Cardiac muscle cell (in vitro differentiated cells and primary cell): Measurements from ENCODE around the gene SANBR. TPM values are rescaled to one million over a fixed set of nuclear protein-coding genes. Genes with fewer than 3 reads are reported as not detected.

ENCODE experiments used
- DNase-seq, 2 donors: peaks; one replicate each; pipeline versions ENCODE4 v3.0.0 to v3.0.0-alpha.2; 2010 to 2017; ENCODE audit warnings: low read depth in 1 of 2, low spot score in 1 of 2
- H3K27ac ChIP-seq: fragments of 200-600 bp; sonication (generic); 2 replicates; pipeline ENCODE4 v1.5.1; 2016
- H3K27me3 ChIP-seq: fragments of 200-600 bp; sonication (generic); 2 replicates; pipeline ENCODE4 v1.6.0; 2016; ENCODE audit warnings: control low read depth
- H3K36me3 ChIP-seq: fragments of 200-600 bp; sonication (generic); 2 replicates; pipeline ENCODE4 v1.5.1; 2016; ENCODE audit warnings: control low read depth
- H3K4me1 ChIP-seq: fragments of 200-600 bp; sonication (generic); 2 replicates; pipeline ENCODE4 v1.8.1; 2017; ENCODE audit warnings: low read depth, mild to moderate bottlenecking, mixed run types
- H3K4me3 ChIP-seq: fragments of 200-600 bp; sonication (generic); 2 replicates; pipeline ENCODE4 v1.5.1; 2016; ENCODE audit warnings: mild to moderate bottlenecking
- H3K9me3 ChIP-seq: fragments of 200-600 bp; sonication (generic); 2 replicates; pipeline ENCODE4 v1.5.1; 2017; ENCODE audit warnings: low read depth, mild to moderate bottlenecking, control low read depth
- polyA plus RNA-seq: library from polyadenylated mRNA; unstranded; fragments of >200 nt; fragmentation: Nextera tagmentation; extraction: Ambion mirVana; gene quantifications from 2 replicates; pipeline ENCODE4 v1.2.1, GENCODE V29; 2016
- total RNA-seq: library from RNA; depleted of rRNA; stranded (reverse); fragments of >200 nt; gene quantifications from 2 replicates; pipeline ENCODE4 v1.2.3, GENCODE V29; 2016
- TF ChIP-seq, protein P1 (sequence below): IDR thresholded peaks from 2 replicates; pipeline ENCODE4 v1.5.1; 2012; ENCODE audit warnings: low read depth, mild to moderate bottlenecking, low read length

The SANBR gene
- total RNA-seq (3.5 and 6.1 TPM in 2 replicates), polyA plus RNA-seq (8.7 and 15.4 TPM in 2 replicates)

DNA sequence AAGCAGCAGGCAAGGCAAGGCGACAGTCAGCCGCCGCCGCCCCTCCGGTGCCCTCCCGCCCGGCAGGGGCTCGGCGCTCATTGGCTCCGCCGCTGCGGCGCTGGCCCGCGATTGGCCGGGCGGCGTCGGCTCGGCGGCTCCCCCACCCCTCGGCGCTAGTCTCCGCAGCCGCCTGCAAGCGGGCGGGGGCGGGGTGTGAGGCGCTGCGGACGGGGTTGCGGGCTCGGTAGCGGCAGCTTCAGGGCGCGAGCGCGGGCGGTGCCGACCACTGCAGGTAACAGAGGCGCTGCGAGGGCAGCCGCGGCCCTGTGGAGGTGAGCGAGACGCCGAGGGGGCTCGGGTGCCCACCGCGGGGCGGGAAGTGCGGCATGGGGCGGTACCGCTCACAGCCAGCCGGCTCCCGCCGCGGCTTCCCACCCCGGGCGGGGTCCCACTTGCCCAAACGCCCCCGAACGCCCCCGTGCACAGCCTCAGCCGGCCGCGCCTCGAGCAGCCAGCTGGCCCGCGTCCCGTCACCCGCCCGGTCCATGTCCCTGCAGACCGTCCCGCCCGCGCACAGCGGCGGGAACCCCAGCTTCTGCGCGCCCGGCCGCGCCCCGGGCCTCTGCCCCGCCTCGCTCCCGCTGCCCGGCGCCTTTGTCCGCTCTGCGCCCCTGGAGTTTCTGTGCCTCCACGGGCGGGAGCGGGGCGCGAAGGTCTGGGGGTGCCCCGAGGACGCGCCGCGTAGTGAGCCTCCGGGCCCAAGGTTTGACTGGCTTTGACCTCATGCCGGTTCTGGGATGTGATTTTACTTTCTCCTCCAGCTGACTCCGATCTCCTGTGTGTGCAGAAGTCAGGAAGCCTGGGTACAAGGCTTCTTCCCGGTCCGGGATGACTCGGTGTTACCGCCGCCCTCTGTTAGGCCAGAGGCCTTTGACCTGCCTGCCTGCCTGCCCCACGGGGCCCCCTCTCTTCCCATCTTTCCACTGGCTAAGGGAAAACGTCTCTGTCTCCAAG, at the start of gene SANBR:
Gene SANBR, plus strand, starts transcription at position 158 of the 996 bp plus-strand sequence. CDS start 4,480 bp downstream, outside the sequence.
- TF ChIP-seq, protein P1, sequence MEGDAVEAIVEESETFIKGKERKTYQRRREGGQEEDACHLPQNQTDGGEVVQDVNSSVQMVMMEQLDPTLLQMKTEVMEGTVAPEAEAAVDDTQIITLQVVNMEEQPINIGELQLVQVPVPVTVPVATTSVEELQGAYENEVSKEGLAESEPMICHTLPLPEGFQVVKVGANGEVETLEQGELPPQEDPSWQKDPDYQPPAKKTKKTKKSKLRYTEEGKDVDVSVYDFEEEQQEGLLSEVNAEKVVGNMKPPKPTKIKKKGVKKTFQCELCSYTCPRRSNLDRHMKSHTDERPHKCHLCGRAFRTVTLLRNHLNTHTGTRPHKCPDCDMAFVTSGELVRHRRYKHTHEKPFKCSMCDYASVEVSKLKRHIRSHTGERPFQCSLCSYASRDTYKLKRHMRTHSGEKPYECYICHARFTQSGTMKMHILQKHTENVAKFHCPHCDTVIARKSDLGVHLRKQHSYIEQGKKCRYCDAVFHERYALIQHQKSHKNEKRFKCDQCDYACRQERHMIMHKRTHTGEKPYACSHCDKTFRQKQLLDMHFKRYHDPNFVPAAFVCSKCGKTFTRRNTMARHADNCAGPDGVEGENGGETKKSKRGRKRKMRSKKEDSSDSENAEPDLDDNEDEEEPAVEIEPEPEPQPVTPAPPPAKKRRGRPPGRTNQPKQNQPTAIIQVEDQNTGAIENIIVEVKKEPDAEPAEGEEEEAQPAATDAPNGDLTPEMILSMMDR: no peak
- Histone ChIP-seq H3K4me3 (peak within 1 kb of the TSS; percentile 89), H3K9me3 (no peaks in the 10 kb centered on the region), H3K27ac (peak within 1 kb of the TSS; percentile 69), H3K27me3 (no peaks in the 10 kb centered on the region), H3K36me3 (peaks cover 3% of the 10 kb centered on the region), H3K4me1 (peaks cover 5% of the 10 kb centered on the region)
- DNase-seq: peak; percentile 86 to 95

DNA sequence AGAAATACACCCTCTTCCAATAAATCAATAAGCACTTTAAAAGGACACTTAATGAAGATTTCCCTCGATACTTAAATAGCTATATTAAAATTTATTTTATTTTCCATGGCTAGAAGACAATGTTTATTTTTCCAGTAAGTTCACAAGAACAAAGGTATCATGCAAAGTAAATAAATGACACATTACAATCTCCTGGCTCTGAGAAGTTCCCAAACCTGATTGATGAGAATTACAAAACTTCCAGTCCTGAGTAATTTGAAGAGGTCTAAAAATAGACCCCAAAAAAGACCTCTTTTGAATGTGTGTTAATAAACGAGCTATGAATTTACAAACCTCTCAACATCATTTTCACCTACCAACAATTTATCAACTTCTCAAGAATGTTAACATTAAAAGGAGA, 49.7 kb upstream of the SANBR start:
- Histone ChIP-seq H3K36me3 (no peaks in the 10 kb centered on the region), H3K27me3 (no peaks in the 10 kb centered on the region), H3K9me3 (no peaks in the 10 kb centered on the region), H3K27ac (no peak overlapping the region), H3K4me1 (peaks cover 14% of the 10 kb centered on the region), H3K4me3 (peak overlapping the region; percentile 91)
- TF ChIP-seq, protein P1: no peak
- DNase-seq: no peak

DNA sequence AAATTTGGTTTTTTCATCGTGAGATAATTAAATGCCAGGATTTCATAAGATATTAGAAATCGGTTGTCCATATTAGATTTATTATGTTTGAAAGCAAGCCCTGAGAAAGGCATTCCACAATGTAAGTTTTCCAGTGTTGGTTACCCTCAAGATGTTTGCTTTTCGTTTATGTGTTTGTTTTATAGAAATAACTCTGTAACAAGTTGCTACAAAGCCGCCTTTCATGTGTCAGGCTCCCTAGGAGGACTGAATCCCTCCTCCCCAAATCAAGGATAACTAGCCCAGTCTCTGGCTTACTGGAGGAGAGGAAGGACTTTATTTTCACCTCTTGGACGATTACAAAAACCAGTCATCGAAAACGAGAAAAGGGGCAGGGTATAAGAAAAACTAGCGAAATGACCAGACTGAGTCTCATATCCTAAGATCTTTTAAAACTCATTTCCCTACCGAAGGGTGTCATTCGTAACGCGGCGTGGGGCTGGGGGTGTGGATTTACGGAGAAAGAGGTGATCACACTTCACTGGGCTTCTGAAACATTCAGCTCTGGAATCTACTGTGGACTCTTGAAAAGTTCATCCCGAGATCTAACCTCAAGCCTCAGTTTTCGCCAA, 49.2 kb upstream of the SANBR start:
- H3K36me3 ChIP-seq: no peaks in the 10 kb centered on the region
- no peaks in the 10 kb centered on the region for H3K9me3 ChIP-seq
- peak overlapping the region; percentile 91 for H3K4me3 ChIP-seq
- H3K27ac ChIP-seq: peak overlapping the region; percentile 92
- TF ChIP-seq, protein P1: no peak
- no peak for DNase-seq
- H3K27me3 ChIP-seq: no peaks in the 10 kb centered on the region
- peaks cover 14% of the 10 kb centered on the region for H3K4me1 ChIP-seq

DNA sequence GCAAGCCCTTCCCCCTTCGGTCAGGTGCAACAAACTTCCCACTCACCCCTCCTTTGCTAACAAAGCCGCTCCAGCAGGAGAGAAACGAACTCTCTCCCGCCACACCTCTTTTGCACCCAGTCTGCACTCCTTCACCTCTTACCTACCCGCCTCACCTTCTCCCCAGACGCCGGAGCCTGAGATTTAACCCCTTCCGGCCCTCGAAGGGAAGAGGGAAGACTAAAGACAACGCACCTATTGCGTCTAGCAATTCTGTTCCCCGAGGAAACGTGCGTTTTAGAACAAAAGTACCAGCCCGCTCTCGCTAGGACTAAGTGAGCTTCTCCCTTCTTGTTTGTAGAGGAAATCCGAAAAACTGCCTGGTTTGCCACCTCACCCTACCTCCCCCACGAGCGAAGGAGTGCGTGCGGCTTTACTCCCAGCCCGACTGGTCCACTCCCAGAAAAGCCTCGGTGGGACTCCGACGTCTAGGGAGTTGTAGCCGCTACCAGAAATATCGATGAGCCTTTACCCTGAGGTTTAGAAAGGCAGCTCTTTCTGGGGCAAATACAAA, 48.6 kb upstream of the SANBR start:
- H3K9me3 ChIP-seq: no peaks in the 10 kb centered on the region
- no peaks in the 10 kb centered on the region for H3K36me3 ChIP-seq
- H3K27ac ChIP-seq: peak overlapping the region; percentile 92
- peak overlapping the region; percentile 91 for H3K4me3 ChIP-seq
- H3K4me1 ChIP-seq: peaks cover 14% of the 10 kb centered on the region
- peak; percentile 71 to 77 for DNase-seq
- TF ChIP-seq, protein P1: no peak
- no peaks in the 10 kb centered on the region for H3K27me3 ChIP-seq

DNA sequence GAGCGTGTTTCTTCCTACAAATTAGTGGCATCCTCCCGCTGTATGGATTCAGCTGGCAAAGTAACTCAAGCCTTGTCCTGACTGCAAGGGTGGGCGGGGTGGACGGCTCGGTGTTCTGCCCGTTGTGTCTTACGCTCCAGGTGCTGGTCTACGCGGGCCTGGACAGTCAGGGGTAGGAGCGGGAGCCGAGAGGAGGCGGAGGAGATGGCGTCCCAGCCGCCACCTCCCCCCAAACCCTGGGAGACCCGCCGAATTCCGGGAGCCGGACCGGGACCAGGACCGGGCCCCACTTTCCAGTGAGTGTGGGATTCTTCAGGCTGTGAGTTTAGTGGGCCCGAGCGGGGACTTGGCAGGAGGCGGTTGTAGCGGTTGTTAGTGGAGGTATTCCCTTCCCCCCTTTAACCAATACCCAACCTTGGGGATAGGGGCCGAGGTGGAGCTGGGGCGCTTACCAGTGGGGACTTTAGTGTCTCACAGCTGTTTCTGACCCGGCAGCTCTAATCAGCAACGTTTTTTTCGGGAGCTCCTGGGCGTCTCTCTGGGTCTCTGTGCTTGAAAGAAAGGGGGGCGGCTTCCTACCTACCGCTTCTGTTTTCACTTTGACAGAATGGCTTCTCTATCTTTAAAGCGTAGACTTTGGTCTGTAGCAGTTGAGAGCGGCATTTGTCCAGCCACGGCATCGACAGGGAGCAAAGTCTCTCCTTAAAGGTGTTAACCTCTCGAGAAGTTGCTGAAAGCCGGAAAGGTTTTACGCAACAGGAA, 47.9 kb upstream of the SANBR start, which contains the start of the genes PEX13 and PUS10:
Gene PEX13, plus strand, starts transcription at position 165 of the 762 bp plus-strand sequence. Its CDS starts 40 bp downstream, at position 205.
Gene PUS10, minus strand, starts transcription at position 700 of the 762 bp plus-strand sequence. CDS start 6,365 bp downstream, outside the sequence.
- H3K27ac ChIP-seq: peak within 1 kb of the TSS; percentile 92
- peak within 1 kb of the TSS; percentile 91 for H3K4me3 ChIP-seq
- H3K4me1 ChIP-seq: peaks cover 14% of the 10 kb centered on the region
- TF ChIP-seq, protein P1: no peak
- DNase-seq: peak; percentile 77 to 79
- H3K36me3 ChIP-seq: no peaks in the 10 kb centered on the region
- H3K27me3 ChIP-seq: no peaks in the 10 kb centered on the region
- no peaks in the 10 kb centered on the region for H3K9me3 ChIP-seq
